Suppressor macrophage (primary cell): ENCODE results near the gene SETD2.

ENCODE experiments used
- DNase-seq, 4 experiments: peaks; one replicate each; pipeline ENCODE4 v3.0.0-alpha.2; 2020 to 2022

Gene SETD2

DNA sequence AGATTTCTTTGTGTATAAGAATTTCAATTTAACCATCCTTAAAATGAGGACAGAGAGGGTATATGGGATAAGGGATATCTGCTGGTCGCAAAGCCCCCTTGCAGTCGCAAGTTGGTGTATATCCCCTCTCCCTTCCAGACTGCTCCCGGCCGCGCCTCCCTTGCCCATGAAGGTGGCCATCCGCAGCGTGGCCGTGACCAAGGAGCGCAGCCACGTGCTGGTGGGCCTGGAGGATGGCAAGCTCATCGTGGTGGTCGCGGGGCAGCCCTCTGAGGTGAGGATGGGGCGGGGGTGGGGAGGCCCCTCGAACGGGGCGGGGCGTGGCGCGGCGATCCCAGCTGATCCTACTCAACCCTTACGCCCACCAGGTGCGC, 155.1 kb downstream of the SETD2 start:
- DNase-seq = no peak

DNA sequence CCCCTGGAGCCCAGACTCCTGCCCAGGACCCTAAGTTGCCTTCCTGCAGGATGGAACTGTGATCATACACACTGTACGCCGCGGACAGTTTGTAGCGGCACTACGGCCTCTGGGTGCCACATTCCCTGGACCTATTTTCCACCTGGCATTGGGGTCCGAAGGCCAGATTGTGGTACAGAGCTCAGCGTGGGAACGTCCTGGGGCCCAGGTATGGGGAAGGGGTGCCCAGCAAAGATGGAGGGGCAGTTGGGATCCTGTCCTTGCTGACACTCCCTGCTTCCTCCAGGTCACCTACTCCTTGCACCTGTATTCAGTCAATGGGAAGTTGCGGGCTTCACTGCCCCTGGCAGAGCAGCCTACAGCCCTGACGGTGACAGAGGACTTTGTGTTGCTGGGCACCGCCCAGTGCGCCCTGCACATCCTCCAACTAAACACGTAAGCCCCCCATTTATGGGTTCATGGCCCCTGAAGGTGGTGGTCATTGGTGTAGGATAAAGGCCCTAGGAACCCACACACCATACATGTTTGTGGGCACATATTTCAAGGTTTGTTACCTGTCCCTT, 155.6 kb downstream of the SETD2 start:
- DNase-seq = peak in 1 of 4 experiments; percentile 2

DNA sequence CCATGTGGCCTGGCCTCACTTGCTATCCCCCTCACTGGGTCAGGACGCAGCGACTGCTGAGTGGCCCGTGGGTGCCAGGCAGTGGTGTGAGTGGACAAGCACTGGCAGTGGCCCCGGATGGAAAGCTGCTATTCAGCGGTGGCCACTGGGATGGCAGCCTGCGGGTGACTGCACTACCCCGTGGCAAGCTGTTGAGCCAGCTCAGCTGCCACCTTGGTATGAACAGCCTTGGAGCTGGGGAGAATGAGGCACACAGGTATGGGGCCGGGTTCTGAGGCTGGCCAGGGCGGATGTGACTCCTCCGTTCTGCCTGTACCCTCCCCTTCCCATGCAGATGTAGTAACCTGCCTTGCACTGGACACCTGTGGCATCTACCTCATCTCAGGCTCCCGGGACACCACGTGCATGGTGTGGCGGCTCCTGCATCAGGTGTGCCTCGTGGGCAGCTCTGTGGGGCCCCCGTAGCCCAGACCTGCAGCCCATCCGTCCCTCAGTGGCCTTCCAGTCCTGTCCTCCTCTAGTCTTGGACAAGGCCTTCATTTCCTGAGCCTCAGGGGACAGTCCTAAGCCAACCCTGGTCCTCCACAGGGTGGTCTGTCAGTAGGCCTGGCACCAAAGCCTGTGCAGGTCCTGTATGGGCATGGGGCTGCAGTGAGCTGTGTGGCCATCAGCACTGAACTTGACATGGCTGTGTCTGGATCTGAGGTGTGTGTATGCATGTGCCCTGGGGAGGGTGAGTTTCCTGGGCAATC, 156.3 kb downstream of the SETD2 start:
- peak in 1 of 4 experiments; percentile 1 for DNase-seq

DNA sequence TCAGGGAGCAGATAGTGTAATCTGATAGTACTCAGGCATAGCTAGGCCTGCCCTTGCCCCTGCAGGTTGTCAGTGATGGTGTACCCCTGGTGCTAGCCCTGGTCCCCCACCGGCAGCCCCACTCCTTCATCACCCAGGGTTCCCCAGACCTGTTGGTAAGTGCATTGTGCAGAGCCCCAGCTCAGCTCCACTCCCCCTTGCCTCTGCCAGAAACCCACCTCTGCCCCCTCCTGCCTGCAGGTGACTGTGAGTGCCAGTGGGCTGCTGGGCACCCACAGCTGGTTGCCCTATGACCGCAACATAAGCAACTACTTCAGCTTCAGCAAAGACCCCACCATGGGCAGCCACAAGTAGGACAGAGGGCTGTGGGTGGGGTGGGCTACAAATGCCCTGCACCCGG, 156.9 kb downstream of the SETD2 start:
- peak in 1 of 4 experiments; percentile 2 for DNase-seq

DNA sequence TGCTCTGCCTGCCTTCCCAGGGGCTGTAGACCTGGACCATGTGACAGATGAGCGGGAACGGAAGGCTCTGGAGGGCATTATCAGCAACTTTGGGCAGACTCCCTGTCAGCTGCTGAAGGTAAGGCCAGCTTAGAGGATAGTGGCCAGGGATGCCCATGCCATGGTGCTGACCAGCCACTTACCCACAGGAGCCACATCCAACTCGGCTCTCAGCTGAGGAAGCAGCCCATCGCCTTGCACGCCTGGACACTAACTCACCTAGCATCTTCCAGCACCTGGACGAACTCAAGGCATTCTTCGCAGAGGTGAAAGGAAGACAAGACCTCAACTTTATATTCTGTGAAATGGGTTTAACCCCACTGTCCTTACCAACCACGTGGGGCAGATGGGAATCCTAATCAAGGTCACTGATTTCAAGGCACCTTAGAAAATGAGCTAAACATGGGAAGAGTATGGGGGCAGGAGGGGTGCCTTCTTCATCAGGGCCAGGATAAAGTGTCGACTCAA, 157.7 kb downstream of the SETD2 start:
- peak in 1 of 4 experiments; percentile 1 for DNase-seq

DNA sequence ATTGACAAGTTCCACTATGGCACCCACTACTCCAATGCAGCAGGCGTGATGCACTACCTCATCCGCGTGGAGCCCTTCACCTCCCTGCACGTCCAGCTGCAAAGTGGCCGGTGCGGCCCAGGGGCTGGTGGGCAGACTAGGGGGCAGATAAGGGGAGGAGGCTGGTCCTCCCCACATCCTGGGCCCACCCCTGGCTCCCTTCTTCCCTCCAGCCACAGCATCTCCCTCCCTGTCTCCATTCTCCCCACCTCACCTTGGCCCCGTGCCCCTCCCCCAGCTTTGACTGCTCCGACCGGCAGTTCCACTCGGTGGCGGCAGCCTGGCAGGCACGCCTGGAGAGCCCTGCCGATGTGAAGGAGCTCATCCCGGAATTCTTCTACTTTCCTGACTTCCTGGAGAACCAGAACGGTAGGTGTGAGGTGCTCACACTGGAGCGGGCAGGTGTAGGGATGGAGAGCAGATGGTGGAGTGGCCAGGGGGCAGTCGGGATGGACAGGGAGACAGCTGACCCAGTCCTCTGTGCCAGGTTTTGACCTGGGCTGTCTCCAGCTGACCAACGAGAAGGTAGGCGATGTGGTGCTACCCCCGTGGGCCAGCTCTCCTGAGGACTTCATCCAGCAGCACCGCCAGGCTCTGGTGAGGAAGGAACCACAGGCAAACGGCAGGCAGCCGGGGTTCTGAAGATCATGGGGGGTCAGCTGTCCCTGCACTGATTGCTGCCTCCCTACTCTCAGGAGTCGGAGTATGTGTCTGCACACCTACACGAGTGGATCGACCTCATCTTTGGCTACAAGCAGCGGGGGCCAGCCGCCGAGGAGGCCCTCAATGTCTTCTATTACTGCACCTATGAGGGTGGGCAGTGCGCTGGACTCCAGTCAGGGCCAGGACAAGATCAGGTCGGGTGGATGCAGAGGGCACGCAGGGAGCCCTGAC, 158.4 kb downstream of the SETD2 start:
- peak in 1 of 4 experiments; percentile 3 for DNase-seq

DNA sequence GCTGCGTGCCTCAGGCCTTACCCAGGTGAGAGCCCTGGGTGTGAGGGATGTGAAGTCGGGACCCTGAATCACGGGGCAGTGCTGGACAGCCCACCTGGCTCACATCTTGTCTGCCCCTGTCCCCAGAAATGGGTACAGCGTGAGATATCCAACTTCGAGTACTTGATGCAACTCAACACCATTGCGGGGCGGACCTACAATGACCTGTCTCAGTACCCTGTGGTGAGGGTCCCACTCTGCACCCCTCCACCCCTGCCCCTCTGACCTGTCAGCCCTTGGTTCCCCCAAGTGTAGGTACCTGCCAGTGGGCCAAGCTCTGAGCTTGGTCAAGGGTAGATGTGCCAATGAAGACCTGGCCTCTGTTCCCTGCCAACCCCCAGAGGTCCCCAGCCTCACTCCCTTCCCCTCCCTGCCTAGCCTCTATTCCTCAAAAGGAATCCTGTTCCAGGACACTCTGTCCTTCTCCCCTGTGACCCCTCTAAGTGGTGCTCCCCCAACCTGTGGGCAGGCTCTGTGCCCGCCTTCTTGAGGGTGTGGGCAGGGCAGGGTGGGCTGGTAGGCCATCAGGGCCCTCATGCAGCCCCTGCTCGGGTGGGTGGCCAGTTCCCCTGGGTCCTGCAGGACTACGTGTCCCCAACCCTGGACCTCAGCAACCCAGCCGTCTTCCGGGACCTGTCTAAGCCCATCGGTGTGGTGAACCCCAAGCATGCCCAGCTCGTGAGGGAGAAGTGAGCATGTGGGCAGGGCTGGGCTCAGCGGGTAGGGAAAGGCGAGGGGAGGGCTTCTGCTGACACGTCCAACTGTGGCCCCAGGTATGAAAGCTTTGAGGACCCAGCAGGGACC, 159.3 kb downstream of the SETD2 start:
- DNase-seq = peak in 1 of 4 experiments; percentile 0

DNA sequence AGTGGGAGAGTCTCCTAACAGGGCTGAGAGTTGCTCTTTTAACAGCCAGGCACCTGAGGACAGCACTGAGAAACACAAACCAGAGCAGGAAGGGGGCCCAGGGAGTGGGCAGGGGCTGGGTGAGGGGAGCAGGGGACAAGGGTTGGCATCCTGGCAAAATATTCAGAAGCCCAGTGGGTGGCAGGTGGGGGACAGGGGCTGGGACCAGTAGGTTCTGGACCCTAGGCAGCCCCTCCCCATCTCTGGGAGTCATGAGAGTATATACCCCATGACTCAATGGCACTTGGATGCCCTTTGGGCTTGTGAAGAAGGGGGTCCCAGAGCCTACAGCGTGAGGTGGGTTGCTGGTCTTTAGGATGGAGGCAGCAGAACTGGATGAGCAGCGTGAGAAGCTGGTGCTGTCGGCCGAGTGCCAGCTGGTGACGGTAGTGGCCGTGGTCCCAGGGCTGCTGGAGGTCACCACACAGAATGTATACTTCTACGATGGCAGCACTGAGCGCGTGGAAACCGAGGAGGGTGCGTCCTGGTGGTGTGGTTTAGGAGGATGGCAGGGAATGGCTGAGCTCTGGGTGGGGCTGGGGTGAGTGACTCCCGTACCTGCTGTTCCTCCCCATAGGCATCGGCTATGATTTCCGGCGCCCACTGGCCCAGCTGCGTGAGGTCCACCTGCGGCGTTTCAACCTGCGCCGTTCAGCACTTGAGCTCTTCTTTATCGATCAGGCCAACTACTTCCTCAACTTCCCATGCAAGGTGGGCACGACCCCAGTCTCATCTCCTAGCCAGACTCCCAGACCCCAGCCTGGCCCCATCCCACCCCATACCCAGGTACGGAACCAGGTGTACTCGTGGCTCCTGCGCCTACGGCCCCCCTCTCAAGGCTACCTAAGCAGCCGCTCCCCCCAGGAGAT, 160.2 kb downstream of the SETD2 start:
- peak in 1 of 4 experiments; percentile 2 for DNase-seq

DNA sequence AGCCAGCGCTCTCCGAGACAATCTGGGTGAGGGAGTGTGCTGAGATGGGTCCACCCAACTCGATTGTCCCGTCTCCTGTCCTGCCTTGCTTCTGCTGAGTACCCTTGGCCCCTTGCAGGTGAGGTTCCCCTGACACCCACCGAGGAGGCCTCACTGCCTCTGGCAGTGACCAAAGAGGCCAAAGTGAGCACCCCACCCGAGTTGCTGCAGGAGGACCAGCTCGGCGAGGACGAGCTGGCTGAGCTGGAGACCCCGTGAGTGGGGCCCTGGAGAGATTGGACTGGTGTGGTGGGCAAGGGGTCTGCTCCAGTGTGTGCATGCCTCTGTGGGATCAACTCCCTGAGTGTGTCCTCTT, 160.9 kb downstream of the SETD2 start:
- DNase-seq = no peak

DNA sequence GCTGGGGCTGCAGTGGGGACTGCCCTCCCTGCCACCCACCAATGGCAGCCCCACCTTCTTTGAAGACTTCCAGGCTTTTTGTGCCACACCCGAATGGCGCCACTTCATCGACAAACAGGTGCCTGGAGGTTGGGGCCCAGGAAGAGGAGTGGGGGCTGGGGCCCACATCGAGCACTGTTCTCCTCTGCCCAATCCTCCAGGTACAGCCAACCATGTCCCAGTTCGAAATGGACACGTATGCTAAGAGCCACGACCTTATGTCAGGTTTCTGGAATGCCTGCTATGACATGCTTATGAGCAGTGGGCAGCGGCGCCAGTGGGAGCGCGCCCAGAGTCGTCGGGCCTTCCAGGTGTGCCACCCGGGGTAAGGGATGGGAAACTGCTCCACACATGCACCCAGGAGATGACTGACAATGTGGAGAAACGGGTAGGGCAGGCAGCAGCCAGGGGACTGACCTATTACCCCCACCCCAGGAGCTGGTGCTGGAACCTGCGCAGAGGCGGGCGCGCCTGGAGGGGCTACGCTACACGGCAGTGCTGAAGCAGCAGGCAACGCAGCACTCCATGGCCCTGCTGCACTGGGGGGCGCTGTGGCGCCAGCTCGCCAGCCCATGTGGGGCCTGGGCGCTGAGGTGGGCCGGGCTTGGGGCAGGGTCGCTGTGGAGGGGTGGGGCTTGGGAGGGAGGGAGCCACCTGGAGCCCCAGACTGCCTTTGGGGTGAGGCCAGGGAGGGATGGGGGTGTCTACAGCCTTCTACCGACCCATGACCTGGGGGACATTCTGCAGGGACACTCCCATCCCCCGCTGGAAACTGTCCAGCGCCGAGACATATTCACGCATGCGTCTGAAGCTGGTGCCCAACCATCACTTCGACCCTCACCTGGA, 161.5 kb downstream of the SETD2 start:
- peak in 1 of 4 experiments; percentile 1 for DNase-seq

DNA sequence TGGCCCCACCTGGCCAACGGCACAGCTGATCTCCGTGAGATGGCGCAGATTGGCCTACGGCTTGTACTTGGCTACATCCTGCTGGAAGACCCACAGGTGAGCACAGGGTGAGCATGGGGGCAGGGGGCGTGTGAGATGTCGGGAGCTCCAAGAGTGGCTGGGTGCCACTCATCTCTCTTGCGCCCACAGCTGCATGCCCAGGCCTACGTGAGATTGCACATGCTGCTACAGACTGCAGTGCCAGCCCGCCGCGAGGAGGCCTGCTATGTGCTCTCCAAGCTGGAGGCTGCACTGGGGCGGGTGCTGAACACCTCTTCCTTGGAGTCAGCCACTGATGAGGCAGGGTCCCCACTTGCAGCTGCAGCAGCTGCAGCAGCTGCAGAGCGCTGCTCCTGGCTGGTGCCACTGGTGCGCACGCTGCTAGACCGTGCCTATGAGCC, 162.2 kb downstream of the SETD2 start:
- peak in 1 of 4 experiments; percentile 2 for DNase-seq

DNA sequence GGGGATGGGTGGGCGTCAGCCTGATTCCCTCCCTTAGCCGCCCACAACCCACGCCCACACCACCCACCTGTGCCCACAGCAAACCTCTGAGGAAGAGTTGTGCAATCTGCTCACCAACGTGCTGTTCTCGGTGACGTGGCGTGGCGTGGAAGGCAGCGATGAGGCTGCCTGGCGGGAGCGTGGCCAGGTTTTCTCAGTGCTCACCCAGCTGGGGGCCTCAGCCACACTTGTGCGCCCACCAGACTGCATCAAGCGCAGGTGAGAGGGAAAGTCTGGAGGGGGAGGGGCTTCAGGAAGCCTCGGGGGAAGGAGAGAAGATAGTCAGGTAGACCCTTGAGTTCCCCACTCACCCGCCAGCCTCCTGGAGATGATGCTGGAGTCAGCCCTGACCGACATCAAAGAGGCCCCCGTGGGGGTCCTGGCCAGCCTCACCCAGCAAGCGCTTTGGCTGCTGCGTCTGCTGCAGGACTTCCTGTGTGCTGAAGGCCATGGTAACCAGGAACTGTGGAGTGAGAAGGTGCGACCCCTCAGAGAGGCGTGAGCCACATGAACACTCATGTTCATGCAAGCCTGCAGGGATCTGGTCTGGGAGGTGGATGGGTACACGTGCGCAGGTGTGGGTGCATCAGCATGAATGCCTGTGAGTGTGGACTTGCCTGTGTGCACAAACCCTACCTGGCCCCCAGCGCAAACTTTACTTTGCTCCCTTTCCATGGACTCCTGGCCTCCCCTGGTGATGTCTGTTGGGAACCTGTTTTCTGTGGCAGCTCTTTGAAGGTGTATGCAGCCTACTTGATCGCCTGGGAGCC, 162.8 kb downstream of the SETD2 start:
- peak in 1 of 4 experiments; percentile 19 for DNase-seq

DNA sequence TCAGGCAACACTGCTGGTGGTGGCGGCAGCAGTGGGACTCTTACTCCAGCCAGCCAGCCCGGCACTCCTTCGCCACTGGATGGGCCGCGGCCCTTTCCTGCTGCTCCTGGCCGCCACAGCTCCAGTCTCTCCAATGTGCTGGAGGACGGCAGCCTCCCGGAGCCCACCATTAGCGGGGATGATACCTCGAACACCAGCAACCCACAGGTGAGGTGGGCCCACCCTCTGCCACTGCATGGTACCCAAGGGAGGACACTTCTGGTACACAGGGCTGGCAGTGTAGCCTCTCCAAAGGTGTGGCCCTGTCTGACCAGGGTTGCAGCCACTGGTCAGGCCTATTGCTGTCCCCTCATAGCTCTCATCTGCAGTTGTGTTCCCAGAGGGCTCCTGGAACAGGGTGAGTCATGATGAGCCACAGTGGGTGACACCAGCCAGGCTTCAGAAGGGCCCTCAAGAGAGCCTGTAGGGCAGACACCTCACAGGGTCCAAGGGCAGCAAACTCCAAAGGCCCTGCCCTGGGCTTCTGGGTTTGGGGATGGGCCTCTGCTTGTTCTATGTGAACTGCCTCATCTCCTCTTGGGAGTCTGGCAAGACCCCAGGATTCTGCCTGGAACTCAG, 163.6 kb downstream of the SETD2 start:
- DNase-seq = peak in 1 of 4 experiments; percentile 50

DNA sequence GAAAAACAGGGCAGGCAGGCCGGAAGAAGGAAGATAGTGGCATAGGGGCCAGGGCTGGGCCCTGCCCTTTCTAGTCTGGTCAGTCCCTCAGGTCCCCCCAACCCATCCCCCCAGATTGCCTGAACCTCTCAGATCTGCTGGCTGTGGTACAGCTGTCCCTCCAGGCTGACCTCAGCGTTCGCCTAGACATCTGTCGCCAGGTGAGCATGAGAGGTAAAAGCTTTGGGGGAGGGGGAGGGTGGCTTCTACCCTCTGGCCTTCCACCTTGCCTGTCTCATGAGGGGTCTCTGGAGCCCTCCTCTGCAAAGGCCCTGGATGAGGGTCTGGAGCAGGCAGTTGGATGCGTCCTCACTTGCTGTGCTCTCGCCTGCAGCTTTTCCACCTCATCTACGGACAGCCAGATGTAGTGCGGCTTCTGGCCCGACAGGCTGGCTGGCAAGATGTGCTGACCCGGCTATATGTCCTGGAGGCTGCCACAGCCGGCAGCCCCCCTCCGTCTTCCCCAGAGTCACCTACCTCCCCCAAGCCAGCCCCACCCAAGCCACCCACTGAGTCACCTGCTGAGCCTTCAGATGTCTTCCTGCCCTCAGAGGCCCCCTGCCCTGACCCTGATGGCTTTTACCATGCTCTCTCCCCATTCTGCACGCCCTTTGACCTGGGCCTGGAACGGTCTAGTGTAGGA, 164.3 kb downstream of the SETD2 start:
- DNase-seq = no peak

DNA sequence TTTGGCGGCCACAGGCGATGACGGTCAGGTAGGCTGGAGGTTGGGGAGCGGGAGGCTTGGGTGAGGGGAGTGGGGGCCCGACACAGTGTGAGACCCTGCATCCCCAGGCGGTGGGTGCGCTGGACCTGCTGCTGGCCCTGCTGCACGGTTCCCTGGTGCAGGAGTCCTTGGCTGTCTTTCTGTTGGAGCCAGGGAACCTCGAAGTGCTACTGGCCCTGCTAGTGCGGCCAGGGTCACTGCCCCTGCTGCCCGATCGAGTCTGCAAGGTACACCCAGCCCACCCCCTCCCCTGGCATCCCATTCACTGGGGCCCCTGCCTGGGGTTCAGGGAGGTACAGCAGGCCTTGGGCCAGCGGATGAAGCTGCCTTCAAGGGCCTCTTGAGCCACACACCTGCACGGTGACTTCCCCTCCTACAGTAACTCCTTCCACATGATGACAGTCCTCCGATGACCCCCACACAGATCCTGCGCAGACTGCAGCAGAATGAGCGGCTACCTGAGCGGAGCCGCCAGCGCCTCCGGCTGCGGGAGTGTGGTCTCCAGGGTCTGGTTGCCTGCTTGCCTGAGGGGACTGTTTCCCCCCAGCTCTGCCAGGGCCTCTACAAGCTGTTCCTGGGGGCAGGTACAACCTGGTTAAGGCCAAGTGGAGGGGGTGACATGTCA, 164.9 kb downstream of the SETD2 start:
- no peak for DNase-seq

DNA sequence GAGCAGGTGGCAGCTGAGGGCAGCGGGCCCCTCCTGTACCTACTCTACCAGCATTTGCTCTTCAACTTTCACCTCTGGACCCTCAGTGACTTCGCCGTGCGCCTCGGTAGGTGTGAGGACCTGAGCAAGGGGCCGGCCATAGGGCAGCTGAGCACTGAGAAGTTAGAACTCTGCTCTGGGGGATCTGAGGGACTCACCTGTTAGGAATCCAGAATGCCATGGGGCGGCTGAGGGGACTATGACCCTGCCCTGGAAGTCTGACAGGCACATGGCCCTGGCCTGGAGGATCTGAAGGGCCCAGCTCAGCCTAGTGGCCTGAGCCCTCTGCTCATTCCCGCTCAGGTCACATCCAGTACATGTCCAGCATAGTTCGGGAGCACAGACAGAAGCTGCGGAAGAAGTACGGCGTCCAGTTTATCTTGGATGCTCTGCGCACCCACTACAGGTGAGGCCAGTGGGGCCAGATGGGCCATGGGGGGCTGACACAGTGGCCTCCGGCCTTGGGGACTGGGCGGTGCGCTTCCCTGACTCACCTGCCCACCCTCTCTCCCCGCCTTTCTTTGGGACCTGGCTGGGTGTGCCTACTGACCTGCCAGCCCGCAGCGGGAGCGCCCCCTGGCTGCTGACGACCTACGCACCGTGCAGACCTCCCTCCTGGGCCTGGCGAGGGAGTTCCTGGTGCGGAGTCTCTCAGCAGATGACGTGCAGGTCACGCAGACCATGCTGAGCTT, 165.6 kb downstream of the SETD2 start:
- DNase-seq = peak; percentile 63 to 85 (median 70)
